Inflammatory macrophage (primary cell): ENCODE measurements around the gene VSTM2B.

Source experiments
- DNase-seq, 2 donors: peaks; one replicate each; pipeline ENCODE4 v3.0.0-alpha.2; 2020 to 2022

Gene VSTM2B

GRCh38 chr19:29497241-29497640 lies 28.6 kb upstream of the VSTM2B start:
- no peak for DNase-seq

GRCh38 chr19:29497686-29498436 lies 27.9 kb upstream of the VSTM2B start:
- DNase-seq: no peak

- no peak for DNase-seq
Measured at GRCh38 chr19:29499261-29499920, 26.4 kb upstream of the VSTM2B start.

GRCh38 chr19:29499921-29500590 lies 25.7 kb upstream of the VSTM2B start:
- DNase-seq: no peak

GRCh38 chr19:29501816-29502580 lies 23.8 kb upstream of the VSTM2B start:
- DNase-seq: no peak

- DNase-seq: no peak
Measured at GRCh38 chr19:29502581-29502850, 23.3 kb upstream of the VSTM2B start.

- no peak for DNase-seq
Measured at GRCh38 chr19:29503140-29503758, 22.5 kb upstream of the VSTM2B start.

- DNase-seq: no peak
Measured at GRCh38 chr19:29503785-29504184, 22.0 kb upstream of the VSTM2B start.

- no peak for DNase-seq
Measured at GRCh38 chr19:29504454-29504853, 21.3 kb upstream of the VSTM2B start.

GRCh38 chr19:29505097-29505824 lies 20.5 kb upstream of the VSTM2B start:
- DNase-seq: no peak

GRCh38 chr19:29506619-29506911 lies 19.2 kb upstream of the VSTM2B start:
- DNase-seq: no peak

- no peak for DNase-seq
Measured at GRCh38 chr19:29507081-29507860, 18.5 kb upstream of the VSTM2B start.

- DNase-seq: no peak
Measured at GRCh38 chr19:29508181-29508580, 17.6 kb upstream of the VSTM2B start.

- DNase-seq: no peak
Measured at GRCh38 chr19:29509456-29509855, 16.3 kb upstream of the VSTM2B start.

- no peak for DNase-seq
Measured at GRCh38 chr19:29510701-29511265, 15.0 kb upstream of the VSTM2B start.

- no peak for DNase-seq
Measured at GRCh38 chr19:29511768-29512167, 14.0 kb upstream of the VSTM2B start.

- DNase-seq: no peak
Measured at GRCh38 chr19:29512748-29513147, 13.0 kb upstream of the VSTM2B start.

- no peak for DNase-seq
Measured at GRCh38 chr19:29514525-29515232, 11.1 kb upstream of the VSTM2B start.

- DNase-seq: no peak
Measured at GRCh38 chr19:29515233-29515619, 10.6 kb upstream of the VSTM2B start.

- no peak for DNase-seq
Measured at GRCh38 chr19:29515706-29516357, 10.0 kb upstream of the VSTM2B start.
